Liver (tissue), 9 donors: Measurements from ENCODE around the gene PLK2. TPM values are rescaled to one million over a fixed set of nuclear protein-coding genes. Genes with fewer than 3 reads are reported as not detected.

ENCODE experiments used
- DNase-seq: peaks from one replicate; pipeline ENCODE4 v3.0.0-alpha.2; 2017; ENCODE audit warnings: low spot score
- H3K27ac ChIP-seq, 2 donors: one replicate each; pipeline ENCODE4 v1.7.0; 2013; ENCODE audit warnings: inconsistent platforms in 2 of 2, low read length in 2 of 2, control low read depth in 1 of 2, low read depth in 1 of 2, mild to moderate bottlenecking in 1 of 2
- H3K27me3 ChIP-seq, 4 donors: one replicate each; pipeline versions ENCODE4 v1.6.1 to v1.7.0; 2013; ENCODE audit warnings: low read length in 3 of 4, inconsistent platforms in 1 of 4, mild to moderate bottlenecking in 1 of 4, moderate library complexity in 1 of 4; ENCODE audit not compliant: control insufficient read depth in 4 of 4, insufficient read depth in 4 of 4
- H3K36me3 ChIP-seq, 4 donors: one replicate each; pipeline versions ENCODE4 v1.6.1 to v1.7.0; 2013; ENCODE audit warnings: low read length in 3 of 4, mild to moderate bottlenecking in 3 of 4, low read depth in 1 of 4, moderate library complexity in 1 of 4; ENCODE audit not compliant: control insufficient read depth in 4 of 4, insufficient read depth in 3 of 4
- H3K4me1 ChIP-seq, 4 donors: one replicate each; pipeline versions ENCODE4 v1.6.1 to v1.7.0; 2013; ENCODE audit warnings: low read length in 3 of 4, mild to moderate bottlenecking in 3 of 4, moderate library complexity in 1 of 4; ENCODE audit not compliant: control insufficient read depth in 4 of 4, insufficient read depth in 4 of 4
- H3K4me3 ChIP-seq, 3 donors: one replicate each; pipeline versions ENCODE4 v1.6.1 to v1.7.0; 2013; ENCODE audit warnings: low read length in 3 of 3, control low read depth in 1 of 3, low read depth in 1 of 3, mild to moderate bottlenecking in 1 of 3
- H3K9ac ChIP-seq, 2 donors: one replicate each; pipeline ENCODE4 v1.7.0; 2013; ENCODE audit warnings: low read length in 2 of 2, mild to moderate bottlenecking in 2 of 2, moderate library complexity in 2 of 2, control low read depth in 1 of 2, low read depth in 1 of 2
- H3K9me3 ChIP-seq, 4 donors: one replicate each; pipeline versions ENCODE4 v1.6.1 to v1.7.0; 2013; ENCODE audit warnings: low read length in 3 of 4; ENCODE audit not compliant: control insufficient read depth in 4 of 4
- CTCF ChIP-seq: fragments of 150-350 bp; IDR thresholded peaks from 2 replicates; pipeline ENCODE4 v1.5.1; 2017; ENCODE audit warnings: improper control_type of control experiment, low read depth, low read length; ENCODE audit not compliant: missing input control
- FOXA1 ChIP-seq: IDR thresholded peaks from 2 replicates; pipeline ENCODE4 v1.6.1; 2016; ENCODE audit warnings: antibody characterized with exemption
- FOXA2 ChIP-seq: IDR thresholded peaks from 2 replicates; pipeline ENCODE4 v1.6.1; 2016; ENCODE audit warnings: antibody characterized with exemption
- GABPA ChIP-seq, 2 donors: IDR thresholded peaks in 1 of 2; conservative IDR thresholded peaks in 1 of 2; 2 replicates each; pipeline ENCODE4 v1.6.1; 2016; ENCODE audit warnings: antibody characterized with exemption in 2 of 2, mild to moderate bottlenecking in 1 of 2, moderate library complexity in 1 of 2
- HNF4G ChIP-seq: IDR thresholded peaks from 2 replicates; pipeline ENCODE4 v1.6.1; 2016; ENCODE audit warnings: antibody characterized with exemption
- JUND ChIP-seq, 2 donors: IDR thresholded peaks; 2 replicates each; pipeline ENCODE4 v1.6.1; 2016; ENCODE audit warnings: antibody characterized with exemption in 2 of 2
- MAX ChIP-seq: IDR thresholded peaks from 2 replicates; pipeline ENCODE4 v1.6.1; 2016; ENCODE audit warnings: antibody characterized with exemption
- NR2F2 ChIP-seq: IDR thresholded peaks from 2 replicates; pipeline ENCODE4 v1.6.1; 2016; ENCODE audit warnings: antibody characterized with exemption
- RAD21 ChIP-seq, 2 donors: IDR thresholded peaks; 2 replicates each; pipeline ENCODE4 v1.6.1; 2016; ENCODE audit warnings: antibody characterized with exemption in 2 of 2, mild to moderate bottlenecking in 2 of 2
- RXRA ChIP-seq, 2 donors: IDR thresholded peaks; 2 replicates each; pipeline ENCODE4 v1.6.1; 2017 to 2018; ENCODE audit warnings: antibody characterized with exemption in 2 of 2, mild to moderate bottlenecking in 1 of 2
- SP1 ChIP-seq: IDR thresholded peaks from 2 replicates; pipeline ENCODE4 v1.6.1; 2018; ENCODE audit warnings: antibody characterized with exemption, mild to moderate bottlenecking
- TAF1 ChIP-seq: conservative IDR thresholded peaks from 2 replicates; pipeline ENCODE4 v1.6.1; 2016; ENCODE audit warnings: antibody characterized with exemption, mild to moderate bottlenecking
- WGBS: extraction: QIAGEN DNeasy Blood & Tissue Kit; methylation state at CpG from one replicate; pipeline ENCODE4 v1.1.7; 2013; 5-methylcytosine and 5-hydroxymethylcytosine counted together
- polyA plus RNA-seq, 2 donors: library from polyadenylated mRNA; stranded (reverse) in 1 of 2; unstranded in 1 of 2; fragments of 200-250 nt in 1 of 2; fragments of >200 nt in 1 of 2; fragmentation: Nextera tagmentation in 1 of 2; extraction: Ambion mirVana in 1 of 2; gene quantifications; one replicate each; pipeline versions ENCODE4 v1.2.1 to v1.2.3, GENCODE V29; 2013 to 2015
- total RNA-seq, 2 donors: library from RNA; depleted of rRNA; stranded (reverse); fragments of >200 nt; gene quantifications; one replicate each; pipeline ENCODE4 v1.2.3, GENCODE V29; 2014
- TF ChIP-seq, protein P1 (sequence below): IDR thresholded peaks from 2 replicates; pipeline ENCODE4 v1.6.1; 2016; ENCODE audit warnings: antibody characterized with exemption, mild to moderate bottlenecking
- TF ChIP-seq, protein P2 (sequence below): IDR thresholded peaks from 2 replicates; pipeline ENCODE4 v1.6.1; 2016; ENCODE audit warnings: antibody characterized with exemption
- TF ChIP-seq, protein P3 (sequence below): IDR thresholded peaks from 2 replicates; pipeline ENCODE4 v1.6.1; 2016; ENCODE audit warnings: antibody characterized with exemption
- donor health status: healthy.
- donor health status: healthy.
- donor health status: healthy.
- donor health status: healthy.
- donor health status: healthy.

Gene PLK2
- total and polyA plus RNA-seq, 4 donors: 5.9 to 39.5 (median 22.3) TPM

GRCh38 chr5:58446024-58446423 lies 13.9 kb downstream of the PLK2 start:
- WGBS: 85% methylated on average over 10 of the region's 10 CpGs
- Histone ChIP-seq H3K9ac (no peak overlapping the region), H3K27ac (no peak overlapping the region), H3K27me3 (no peaks in the 10 kb centered on the region), H3K4me1 (no peaks in the 10 kb centered on the region), H3K4me3 (no peak overlapping the region), H3K9me3 (peaks cover 0 to 5% (median 0%) of the 10 kb centered on the region in 4 donors), H3K36me3 (peaks cover 0 to 2% (median under 1%) of the 10 kb centered on the region in 4 donors)
- TF ChIP-seq TAF1 (no peak), JUND (IDR thresholded peaks at IDR 0.05) (no peak), RAD21 (IDR thresholded peaks at IDR 0.05) (no peak), SP1 (no peak), CTCF (no peak), MAX (no peak)
- TF ChIP-seq, protein P1, sequence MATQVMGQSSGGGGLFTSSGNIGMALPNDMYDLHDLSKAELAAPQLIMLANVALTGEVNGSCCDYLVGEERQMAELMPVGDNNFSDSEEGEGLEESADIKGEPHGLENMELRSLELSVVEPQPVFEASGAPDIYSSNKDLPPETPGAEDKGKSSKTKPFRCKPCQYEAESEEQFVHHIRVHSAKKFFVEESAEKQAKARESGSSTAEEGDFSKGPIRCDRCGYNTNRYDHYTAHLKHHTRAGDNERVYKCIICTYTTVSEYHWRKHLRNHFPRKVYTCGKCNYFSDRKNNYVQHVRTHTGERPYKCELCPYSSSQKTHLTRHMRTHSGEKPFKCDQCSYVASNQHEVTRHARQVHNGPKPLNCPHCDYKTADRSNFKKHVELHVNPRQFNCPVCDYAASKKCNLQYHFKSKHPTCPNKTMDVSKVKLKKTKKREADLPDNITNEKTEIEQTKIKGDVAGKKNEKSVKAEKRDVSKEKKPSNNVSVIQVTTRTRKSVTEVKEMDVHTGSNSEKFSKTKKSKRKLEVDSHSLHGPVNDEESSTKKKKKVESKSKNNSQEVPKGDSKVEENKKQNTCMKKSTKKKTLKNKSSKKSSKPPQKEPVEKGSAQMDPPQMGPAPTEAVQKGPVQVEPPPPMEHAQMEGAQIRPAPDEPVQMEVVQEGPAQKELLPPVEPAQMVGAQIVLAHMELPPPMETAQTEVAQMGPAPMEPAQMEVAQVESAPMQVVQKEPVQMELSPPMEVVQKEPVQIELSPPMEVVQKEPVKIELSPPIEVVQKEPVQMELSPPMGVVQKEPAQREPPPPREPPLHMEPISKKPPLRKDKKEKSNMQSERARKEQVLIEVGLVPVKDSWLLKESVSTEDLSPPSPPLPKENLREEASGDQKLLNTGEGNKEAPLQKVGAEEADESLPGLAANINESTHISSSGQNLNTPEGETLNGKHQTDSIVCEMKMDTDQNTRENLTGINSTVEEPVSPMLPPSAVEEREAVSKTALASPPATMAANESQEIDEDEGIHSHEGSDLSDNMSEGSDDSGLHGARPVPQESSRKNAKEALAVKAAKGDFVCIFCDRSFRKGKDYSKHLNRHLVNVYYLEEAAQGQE: no peak
- TF ChIP-seq, protein P2, sequence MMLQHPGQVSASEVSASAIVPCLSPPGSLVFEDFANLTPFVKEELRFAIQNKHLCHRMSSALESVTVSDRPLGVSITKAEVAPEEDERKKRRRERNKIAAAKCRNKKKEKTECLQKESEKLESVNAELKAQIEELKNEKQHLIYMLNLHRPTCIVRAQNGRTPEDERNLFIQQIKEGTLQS: no peak
- DNase-seq: no peak

- Histone ChIP-seq H3K4me3 (no peak overlapping the region), H3K4me1 (no peaks in the 10 kb centered on the region), H3K9ac (no peak overlapping the region), H3K9me3 (peaks cover 0 to 5% (median 0%) of the 10 kb centered on the region in 4 donors), H3K27ac (no peak overlapping the region), H3K27me3 (no peaks in the 10 kb centered on the region), H3K36me3 (no peaks in the 10 kb centered on the region)
- TF ChIP-seq JUND (IDR thresholded peaks at IDR 0.05) (no peak), HNF4G (no peak), NR2F2 (no peak)
- DNase-seq: no peak
These were observed 15.1 kb downstream of the PLK2 start for GRCh38 chr5:58444805-58445204.

DNA sequence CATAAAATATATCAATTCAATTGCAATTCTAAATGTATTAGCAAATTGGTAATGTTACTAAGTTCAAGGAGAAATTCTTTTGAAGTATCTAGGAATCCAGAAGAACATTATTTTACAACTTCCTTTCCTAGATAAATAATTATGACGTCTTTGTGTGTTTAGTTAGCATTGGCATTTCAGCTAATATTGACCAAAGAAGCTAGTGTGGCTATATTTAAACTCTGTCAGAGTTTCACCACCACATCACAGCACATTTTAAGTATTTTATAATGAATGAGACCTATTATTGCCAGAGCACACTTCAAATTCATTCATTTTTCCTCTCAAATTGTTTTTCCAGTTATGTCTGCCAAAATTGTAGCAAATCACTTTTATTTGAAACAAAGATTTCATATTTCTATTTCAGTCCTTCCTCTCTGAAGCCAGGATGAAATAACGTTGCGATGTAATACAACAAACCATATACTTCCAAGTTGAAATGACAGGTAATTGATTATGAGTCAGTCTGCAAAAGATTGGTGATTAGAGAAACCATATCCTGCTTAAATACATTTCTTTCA lies 18.9 kb downstream of the PLK2 start:
- H3K9ac ChIP-seq: no peak overlapping the region
- no peak for DNase-seq
- no peak overlapping the region for H3K4me3 ChIP-seq
- no peaks in the 10 kb centered on the region for H3K4me1 ChIP-seq
- WGBS: 43% methylated on average over 3 of the region's 3 CpGs
- H3K27ac ChIP-seq: no peak overlapping the region
- H3K27me3 ChIP-seq: no peaks in the 10 kb centered on the region
- peaks cover 0 to 5% (median 0%) of the 10 kb centered on the region in 4 donors for H3K9me3 ChIP-seq
- no peaks in the 10 kb centered on the region for H3K36me3 ChIP-seq
- TF ChIP-seq FOXA2 (no peak), SP1 (no peak), RAD21 (IDR thresholded peaks at IDR 0.05) (no peak), RXRA (IDR thresholded peaks at IDR 0.05) (no peak), TAF1 (no peak), GABPA (IDR thresholded peaks at IDR 0.05 in 1 of 2, conservative IDR thresholded peaks at IDR 0.05 in 1 of 2) (no peak), JUND (IDR thresholded peaks at IDR 0.05) (no peak), FOXA1 (no peak), NR2F2 (no peak)
- TF ChIP-seq, protein P1: no peak
- TF ChIP-seq, protein P3, sequence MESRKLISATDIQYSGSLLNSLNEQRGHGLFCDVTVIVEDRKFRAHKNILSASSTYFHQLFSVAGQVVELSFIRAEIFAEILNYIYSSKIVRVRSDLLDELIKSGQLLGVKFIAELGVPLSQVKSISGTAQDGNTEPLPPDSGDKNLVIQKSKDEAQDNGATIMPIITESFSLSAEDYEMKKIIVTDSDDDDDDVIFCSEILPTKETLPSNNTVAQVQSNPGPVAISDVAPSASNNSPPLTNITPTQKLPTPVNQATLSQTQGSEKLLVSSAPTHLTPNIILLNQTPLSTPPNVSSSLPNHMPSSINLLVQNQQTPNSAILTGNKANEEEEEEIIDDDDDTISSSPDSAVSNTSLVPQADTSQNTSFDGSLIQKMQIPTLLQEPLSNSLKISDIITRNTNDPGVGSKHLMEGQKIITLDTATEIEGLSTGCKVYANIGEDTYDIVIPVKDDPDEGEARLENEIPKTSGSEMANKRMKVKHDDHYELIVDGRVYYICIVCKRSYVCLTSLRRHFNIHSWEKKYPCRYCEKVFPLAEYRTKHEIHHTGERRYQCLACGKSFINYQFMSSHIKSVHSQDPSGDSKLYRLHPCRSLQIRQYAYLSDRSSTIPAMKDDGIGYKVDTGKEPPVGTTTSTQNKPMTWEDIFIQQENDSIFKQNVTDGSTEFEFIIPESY: no peak
